Fibroblast of villous mesenchyme (primary cell): ENCODE results near the gene RIMKLA. TPM values are rescaled to one million over a fixed set of nuclear protein-coding genes. Genes with fewer than 3 reads are reported as not detected.

Source experiments
- DNase-seq: peaks from one replicate; pipeline ENCODE4 v3.0.0-alpha.2; 2010; ENCODE audit warnings: low read depth
- H3K4me3 ChIP-seq: 2 replicates; pipeline ENCODE4 v1.5.1; 2011; ENCODE audit warnings: low read depth, mild to moderate bottlenecking, low read length
- CTCF ChIP-seq: IDR thresholded peaks from 2 replicates; pipeline ENCODE4 v1.5.1; 2012; ENCODE audit warnings: low read depth, mild to moderate bottlenecking, low read length; ENCODE audit not compliant: insufficient read depth
- total RNA-seq: library from RNA; depleted of rRNA; stranded (reverse); fragments of >200 nt; gene quantifications from 2 replicates; pipeline ENCODE4 v1.2.3, GENCODE V29; 2012

RIMKLA gene
- total RNA-seq, 1 donor: not detected

GRCh38 chr1:42424201-42424600 is 43.6 kb downstream of the RIMKLA start:
- H3K4me3 ChIP-seq: no peak overlapping the region
- DNase-seq: no peak
- no peak for TF ChIP-seq CTCF

DNA sequence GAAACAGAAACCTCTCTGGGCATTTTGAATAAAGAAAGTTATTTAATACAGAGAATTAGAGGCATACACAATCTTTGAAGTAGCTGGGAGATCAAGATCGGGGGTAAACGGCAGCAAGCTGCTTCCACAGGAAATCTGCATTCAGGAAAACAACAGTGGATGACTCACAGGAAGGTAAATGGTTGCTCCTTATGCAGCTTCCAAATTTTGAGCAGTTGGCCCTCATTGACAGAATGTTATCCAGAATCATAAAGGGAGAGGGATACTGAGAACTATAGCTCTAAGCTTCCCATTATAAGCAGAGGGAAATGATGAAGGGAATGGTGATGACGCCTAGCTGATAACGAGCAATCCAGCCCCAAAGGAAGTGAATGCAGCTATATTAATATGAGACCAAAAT is 46.6 kb downstream of the RIMKLA start:
- H3K4me3 ChIP-seq: no peak overlapping the region
- TF ChIP-seq CTCF: no peak
- DNase-seq: no peak

GRCh38 chr1:42429603-42430002 is 49.0 kb downstream of the RIMKLA start:
- TF ChIP-seq CTCF: no peak

GRCh38 chr1:42430286-42431135 is 49.9 kb downstream of the RIMKLA start:
- TF ChIP-seq CTCF: no peak
- no peak overlapping the region for H3K4me3 ChIP-seq
- no peak for DNase-seq

More at GRCh38 chr1:42429603-42430002, 49.0 kb downstream of the RIMKLA start:
- H3K4me3 ChIP-seq: no peak overlapping the region
- no peak for DNase-seq

- no peak for TF ChIP-seq CTCF
- DNase-seq: no peak
- no peak overlapping the region for H3K4me3 ChIP-seq
These were observed 50.9 kb downstream of the RIMKLA start for GRCh38 chr1:42431514-42431913.

DNA sequence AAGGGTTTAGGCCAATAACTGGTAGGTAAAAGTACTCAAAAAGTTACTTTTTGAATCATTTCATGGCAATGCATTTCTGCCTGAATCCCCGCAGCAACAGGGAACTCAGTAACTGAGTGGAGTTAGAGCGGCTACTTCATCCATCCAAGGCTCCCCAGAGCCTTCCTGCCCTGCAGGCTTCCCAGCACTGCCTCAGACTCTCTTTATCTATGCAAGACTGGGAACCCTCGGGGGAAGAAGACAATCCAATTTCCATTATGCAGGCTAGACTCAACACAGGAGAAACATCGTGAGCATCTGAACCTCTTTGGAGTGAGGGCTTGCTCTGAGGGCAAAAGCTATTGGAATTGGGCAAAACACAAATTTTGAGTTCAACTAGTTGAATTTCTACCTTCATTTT is 52.1 kb downstream of the RIMKLA start:
- H3K4me3 ChIP-seq: no peak overlapping the region
- DNase-seq: no peak
- no peak for TF ChIP-seq CTCF
